Esophagus (tissue), 2 donors: Measurements from ENCODE around the gene PCDH1. TPM values are rescaled to one million over a fixed set of nuclear protein-coding genes. Genes with fewer than 3 reads are reported as not detected.
"Not testable (repeated sequence)": the region's sequence is repeated elsewhere in the genome, so short reads cannot be mapped to it uniquely, and the experiment has no call there.

ENCODE experiments used
- H3K27ac ChIP-seq, 2 donors: one replicate each; pipeline ENCODE4 v1.5.1; 2013; ENCODE audit warnings: low read depth in 2 of 2, mild to moderate bottlenecking in 2 of 2, inconsistent platforms in 1 of 2, low read length in 1 of 2, moderate library complexity in 1 of 2
- H3K27me3 ChIP-seq, 2 donors: one replicate each; pipeline ENCODE4 v1.6.1; 2013; ENCODE audit warnings: low read length in 2 of 2, control low read depth in 1 of 2, mild to moderate bottlenecking in 1 of 2; ENCODE audit not compliant: insufficient read depth in 2 of 2, control insufficient read depth in 1 of 2
- H3K36me3 ChIP-seq, 2 donors: one replicate each; pipeline ENCODE4 v1.6.1; 2013; ENCODE audit warnings: low read length in 1 of 2; ENCODE audit not compliant: control insufficient read depth in 2 of 2, insufficient read depth in 2 of 2
- H3K4me1 ChIP-seq, 2 donors: one replicate each; pipeline ENCODE4 v1.6.1; 2013; ENCODE audit warnings: low read length in 1 of 2; ENCODE audit not compliant: control insufficient read depth in 2 of 2, insufficient read depth in 2 of 2
- H3K4me3 ChIP-seq, 2 donors: one replicate each; pipeline ENCODE4 v1.5.1; 2013; ENCODE audit warnings: low read length in 2 of 2, mild to moderate bottlenecking in 2 of 2, low read depth in 1 of 2, moderate library complexity in 1 of 2
- H3K9me3 ChIP-seq, 2 donors: one replicate each; pipeline ENCODE4 v1.6.1; 2013; ENCODE audit warnings: mild to moderate bottlenecking in 2 of 2, low read depth in 1 of 2, low read length in 1 of 2, moderate library complexity in 1 of 2; ENCODE audit not compliant: control insufficient read depth in 2 of 2, insufficient read depth in 1 of 2
- WGBS, 2 donors: extraction: QIAGEN DNeasy Blood & Tissue Kit; methylation state at CpG; one replicate each; pipeline ENCODE4 v1.1.7; 2013; 5-methylcytosine and 5-hydroxymethylcytosine counted together
- polyA plus RNA-seq, 2 donors: library from polyadenylated mRNA; stranded (reverse); fragments of 200-250 nt; gene quantifications; one replicate each; pipeline ENCODE4 v1.2.3, GENCODE V29; 2013
- donor health status: healthy with polysubstance abuse.
- donor health status: Bipolar disorder and iron deficiency.

Gene PCDH1
- polyA plus RNA-seq, 2 donors = 36.4 to 42.6 TPM

GRCh38 chr5:141825791-141826560 is 52.2 kb downstream of the PCDH1 start:
- whole genome bisulfite sequencing, 2 donors = 40 to 43% methylated on average over 10 of the region's 10 CpGs
- peaks cover 0 to 2% of the 10 kb centered on the region in 2 donors for H3K4me1 ChIP-seq
- no peaks in the 10 kb centered on the region for H3K9me3 ChIP-seq
- H3K4me3 ChIP-seq = no peak overlapping the region
- H3K36me3 ChIP-seq = no peaks in the 10 kb centered on the region
- H3K27ac ChIP-seq = no peak overlapping the region
- peaks cover 0 to 3% of the 10 kb centered on the region in 2 donors for H3K27me3 ChIP-seq

GRCh38 chr5:141825241-141825671 is 53.0 kb downstream of the PCDH1 start:
- no peaks in the 10 kb centered on the region for H3K36me3 ChIP-seq
- H3K9me3 ChIP-seq = no peaks in the 10 kb centered on the region
- H3K4me3 ChIP-seq = no peak overlapping the region
- H3K27me3 ChIP-seq = peaks cover 0 to 3% of the 10 kb centered on the region in 2 donors
- peaks cover 0 to 2% of the 10 kb centered on the region in 2 donors for H3K4me1 ChIP-seq
- WGBS, 2 donors = 23 to 42% methylated on average over 10 of the region's 10 CpGs
- H3K27ac ChIP-seq = no peak overlapping the region

- Histone ChIP-seq H3K27ac (no peak overlapping the region), H3K4me3 (no peak overlapping the region)
- 69 to 79% methylated on average over 3 of the region's 3 CpGs for WGBS, 2 donors
Observed at GRCh38 chr5:141824717-141825116, 53.5 kb downstream of the PCDH1 start.

GRCh38 chr5:141823056-141823455 is 55.2 kb downstream of the PCDH1 start:
- peaks cover 0 to 3% of the 10 kb centered on the region in 2 donors for H3K27me3 ChIP-seq
- no peaks in the 10 kb centered on the region for H3K9me3 ChIP-seq
- peaks cover 0 to 2% of the 10 kb centered on the region in 2 donors for H3K4me1 ChIP-seq
- no peak overlapping the region for H3K4me3 ChIP-seq
- no peaks in the 10 kb centered on the region for H3K36me3 ChIP-seq
- 81 to 85% methylated on average over 3 of the region's 3 CpGs for WGBS, 2 donors
- no peak overlapping the region for H3K27ac ChIP-seq

More at GRCh38 chr5:141824717-141825116, 53.5 kb downstream of the PCDH1 start:
- Histone ChIP-seq H3K27me3 (peaks cover 0 to 3% of the 10 kb centered on the region in 2 donors), H3K36me3 (no peaks in the 10 kb centered on the region), H3K4me1 (peaks cover 0 to 2% of the 10 kb centered on the region in 2 donors), H3K9me3 (no peaks in the 10 kb centered on the region)

- peak overlapping the region in 1 of 2 donors; percentile 7 for H3K27ac ChIP-seq
- H3K27me3 ChIP-seq = peaks cover 0 to 3% of the 10 kb centered on the region in 2 donors
- no peak overlapping the region for H3K4me3 ChIP-seq
- 27 to 40% methylated on average over 2 of the region's 2 CpGs for WGBS, 2 donors
- no peaks in the 10 kb centered on the region for H3K36me3 ChIP-seq
- H3K4me1 ChIP-seq = peaks cover 0 to 2% of the 10 kb centered on the region in 2 donors
- H3K9me3 ChIP-seq = no peaks in the 10 kb centered on the region
Observed at GRCh38 chr5:141822144-141822543, 56.1 kb downstream of the PCDH1 start.

GRCh38 chr5:141821430-141821925 is 56.7 kb downstream of the PCDH1 start:
- peaks cover 0 to 2% of the 10 kb centered on the region in 2 donors for H3K4me1 ChIP-seq
- H3K27me3 ChIP-seq = peaks cover 0 to 3% of the 10 kb centered on the region in 2 donors
- no peaks in the 10 kb centered on the region for H3K9me3 ChIP-seq
- peak overlapping the region in 1 of 2 donors; percentile 74 for H3K27ac ChIP-seq
- 54 to 59% methylated on average over 3 of the region's 3 CpGs for WGBS, 2 donors
- H3K4me3 ChIP-seq = no peak overlapping the region
- no peaks in the 10 kb centered on the region for H3K36me3 ChIP-seq

GRCh38 chr5:141820686-141821085 is 57.5 kb downstream of the PCDH1 start:
- WGBS, 2 donors = 79 to 92% methylated on average over 15 of the region's 15 CpGs

GRCh38 chr5:141817631-141818030 is 60.6 kb downstream of the PCDH1 start:
- Histone ChIP-seq H3K27me3 (no peaks in the 10 kb centered on the region), H3K4me1 (no peaks in the 10 kb centered on the region), H3K9me3 (peaks cover 0 to 2% of the 10 kb centered on the region in 2 donors), H3K4me3 (no peak overlapping the region), H3K36me3 (no peaks in the 10 kb centered on the region), H3K27ac (no peak overlapping the region)
- WGBS, 2 donors = 86 to 88% methylated on average over 6 of the region's 6 CpGs

More at GRCh38 chr5:141820686-141821085, 57.5 kb downstream of the PCDH1 start:
- not testable (repeated sequence) for H3K27me3 ChIP-seq, H3K36me3 ChIP-seq, H3K4me3 ChIP-seq, H3K4me1 ChIP-seq, H3K9me3 ChIP-seq, H3K27ac ChIP-seq

GRCh38 chr5:141816598-141817399 is 61.4 kb downstream of the PCDH1 start:
- Histone ChIP-seq H3K4me3 (no peak overlapping the region), H3K27ac (no peak overlapping the region), H3K9me3 (peaks cover 0 to 2% of the 10 kb centered on the region in 2 donors), H3K36me3 (no peaks in the 10 kb centered on the region), H3K27me3 (no peaks in the 10 kb centered on the region), H3K4me1 (no peaks in the 10 kb centered on the region)
- WGBS, 2 donors = 35 to 46% methylated on average over 10 to 11 of the region's 11 CpGs
